HG03025 (cell line): ENCODE results near the gene LRRFIP1.
"Not testable (repeated sequence)": the region's sequence is repeated elsewhere in the genome, so short reads cannot be mapped to it uniquely, and the experiment has no call there.

Source experiments
- ATAC-seq: cut with Tn5 transposase; IDR thresholded peaks from one replicate; pipeline ENCODE4 v1.9.1; 2021; ENCODE audit warnings: mild to moderate bottlenecking, moderate library complexity; ENCODE audit not compliant: unreplicated experiment, low FRiP score

The LRRFIP1 gene

GRCh38 chr2:237742191-237742590, 114.8 kb downstream of the LRRFIP1 start:
- no peak for ATAC-seq

- ATAC-seq, result no peak
Measured at GRCh38 chr2:237742614-237743013, 115.2 kb downstream of the LRRFIP1 start.

DNA sequence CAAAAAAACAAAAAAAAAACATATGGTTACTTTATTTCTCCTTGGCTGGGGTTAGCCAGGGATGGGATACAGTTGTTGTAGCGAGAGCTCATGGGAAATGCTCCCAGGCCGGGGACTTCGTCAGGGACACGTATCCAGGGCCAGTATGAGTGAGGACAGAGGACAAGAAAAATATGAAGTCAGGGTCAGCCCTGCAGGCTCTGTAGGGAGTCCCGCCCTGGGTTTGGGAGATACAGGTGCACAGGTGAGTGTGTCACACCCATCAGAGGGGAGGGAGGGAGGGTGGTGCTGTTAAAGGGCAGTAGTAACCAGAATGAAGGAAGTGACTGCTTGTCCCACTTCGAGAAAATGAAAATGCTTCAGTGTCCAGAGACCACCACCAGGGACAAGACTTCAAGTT, 115.6 kb downstream of the LRRFIP1 start:
- ATAC-seq, result no peak

GRCh38 chr2:237743561-237744269, 116.3 kb downstream of the LRRFIP1 start:
- ATAC-seq, result no peak

DNA sequence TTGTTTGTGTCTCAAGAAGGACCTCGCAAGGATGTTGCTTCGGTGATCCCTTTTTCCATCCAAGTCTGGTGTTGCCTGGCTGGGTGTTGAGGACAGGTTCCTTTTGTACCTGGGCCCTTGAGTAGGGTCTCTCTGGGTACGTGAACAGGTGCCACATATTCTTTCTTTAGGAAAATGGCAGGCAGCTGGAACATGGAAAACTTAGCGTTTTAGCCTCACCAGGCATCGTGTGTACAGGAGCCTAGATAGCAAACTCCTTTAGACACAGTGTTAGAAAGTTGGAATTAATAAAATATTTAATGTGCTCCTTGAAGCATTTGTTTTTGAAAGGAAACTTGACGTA, 116.9 kb downstream of the LRRFIP1 start:
- no peak for ATAC-seq

DNA sequence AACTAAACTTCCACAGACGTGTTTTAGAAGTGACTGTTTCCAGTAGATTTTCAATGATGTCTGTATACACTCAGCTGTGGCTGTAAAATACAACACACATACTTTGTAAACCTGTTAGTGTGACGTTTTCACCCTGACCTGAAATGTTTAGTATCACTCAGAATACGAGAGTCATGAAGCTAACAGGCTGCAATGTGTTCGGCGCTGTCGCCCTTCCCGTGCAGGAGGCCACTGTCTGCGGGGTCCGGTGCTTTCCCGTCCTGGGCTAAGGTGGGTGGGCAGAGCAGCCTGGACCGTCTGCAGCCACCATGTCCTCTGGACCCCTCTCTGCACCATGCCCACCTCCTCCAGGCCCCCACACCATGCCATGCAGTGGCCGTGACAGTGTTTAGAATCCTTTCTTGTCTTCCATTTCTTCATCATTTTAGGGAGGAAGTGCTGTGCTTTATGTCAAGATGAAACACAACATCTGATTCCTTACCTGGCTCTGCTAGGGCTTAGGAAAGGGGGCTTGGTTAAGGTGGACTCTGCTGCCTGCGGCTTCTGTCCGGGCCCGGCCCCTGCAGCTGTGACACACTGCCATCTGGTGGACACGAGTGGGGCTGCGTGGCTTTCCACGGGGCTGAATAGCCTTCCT, 117.3 kb downstream of the LRRFIP1 start:
- ATAC-seq, result no peak

DNA sequence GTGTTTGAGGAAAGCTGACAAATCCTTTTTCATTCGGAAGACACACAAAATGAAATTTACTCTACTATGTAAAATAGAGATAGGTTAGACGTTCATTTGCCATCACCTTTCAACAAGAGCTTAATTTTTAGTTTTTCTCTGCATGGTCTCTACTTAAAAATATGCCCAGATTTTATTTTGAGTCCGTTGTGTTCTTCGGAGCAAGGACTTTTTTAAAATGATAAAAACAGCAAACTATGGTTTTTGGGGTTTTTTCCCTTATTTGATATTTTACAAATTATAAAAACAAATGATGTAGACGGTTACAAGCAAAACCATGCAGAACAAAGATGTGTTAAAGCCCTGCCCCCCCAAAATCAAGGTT, 117.8 kb downstream of the LRRFIP1 start:
- ATAC-seq, result no peak

- ATAC-seq, result no peak
Measured at GRCh38 chr2:237746302-237747080, 119.1 kb downstream of the LRRFIP1 start.

GRCh38 chr2:237747189-237747588, 119.8 kb downstream of the LRRFIP1 start:
- no peak for ATAC-seq

GRCh38 chr2:237749002-237749401, 121.6 kb downstream of the LRRFIP1 start:
- no peak for ATAC-seq

- ATAC-seq, result no peak
Measured at GRCh38 chr2:237749961-237750360, 122.6 kb downstream of the LRRFIP1 start.

GRCh38 chr2:237750441-237750840, 123.1 kb downstream of the LRRFIP1 start:
- not testable (repeated sequence) for ATAC-seq

DNA sequence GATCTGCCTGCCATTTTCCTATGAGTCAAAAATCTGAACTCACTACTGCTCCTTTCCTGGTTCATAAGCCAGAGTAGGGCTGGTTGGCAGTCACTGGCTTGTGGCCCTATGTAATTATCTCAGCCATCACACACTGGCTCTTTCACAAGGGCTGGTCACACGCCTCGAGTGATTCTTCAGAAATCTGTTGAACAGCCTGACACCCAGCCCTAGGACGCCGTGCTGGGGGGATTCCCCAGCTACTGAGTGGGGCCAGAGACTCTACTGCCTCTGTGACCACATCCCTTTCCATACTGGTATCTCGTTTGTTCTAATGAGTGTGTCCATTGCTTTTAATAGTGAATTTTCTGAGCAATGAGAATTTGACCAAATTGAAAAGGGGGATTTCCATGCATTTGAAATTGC, 125.4 kb downstream of the LRRFIP1 start:
- peak; percentile 89 for ATAC-seq

GRCh38 chr2:237754182-237754581, 126.8 kb downstream of the LRRFIP1 start:
- no peak for ATAC-seq

GRCh38 chr2:237754626-237755248, 127.3 kb downstream of the LRRFIP1 start:
- no peak for ATAC-seq

DNA sequence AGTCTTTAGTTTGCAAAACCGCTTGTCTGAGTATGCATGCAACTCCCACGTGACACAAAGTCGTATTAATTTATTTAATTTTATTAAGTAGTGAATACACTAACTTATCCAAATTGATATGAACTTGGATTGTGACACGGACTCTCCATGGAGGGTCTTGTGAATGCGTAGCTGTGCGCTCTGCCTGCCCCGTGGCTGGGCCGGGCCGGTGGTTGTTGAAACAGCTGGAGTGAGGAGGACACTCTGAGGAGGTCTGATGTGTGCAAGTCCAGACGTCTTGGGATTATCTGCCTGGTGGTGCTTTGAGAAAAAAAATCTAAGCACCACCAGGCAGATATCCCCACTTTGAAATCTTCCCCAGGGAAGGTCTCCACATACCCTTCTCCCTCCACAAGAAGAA, 130.2 kb downstream of the LRRFIP1 start:
- no peak for ATAC-seq

DNA sequence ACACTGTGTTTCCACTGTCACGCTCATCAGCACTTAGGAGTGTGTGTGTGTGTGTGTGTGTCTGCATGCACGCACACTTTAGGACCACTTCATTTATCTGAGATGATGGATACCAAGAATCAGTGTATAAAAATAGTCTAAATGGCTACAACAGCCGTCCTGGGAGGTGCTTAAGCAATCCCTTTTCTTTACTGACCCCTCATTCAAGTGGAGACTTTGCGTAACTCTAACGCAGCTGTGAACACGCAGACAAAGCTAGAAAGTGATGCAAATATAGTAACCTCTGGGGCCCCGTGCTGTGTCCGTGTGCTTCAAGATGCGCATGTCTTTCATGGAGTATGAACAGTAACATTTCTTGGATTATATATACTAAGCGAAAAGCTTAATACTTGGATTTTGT, 130.8 kb downstream of the LRRFIP1 start:
- no peak for ATAC-seq

- ATAC-seq, result no peak
Measured at GRCh38 chr2:237759176-237759575, 131.8 kb downstream of the LRRFIP1 start.

DNA sequence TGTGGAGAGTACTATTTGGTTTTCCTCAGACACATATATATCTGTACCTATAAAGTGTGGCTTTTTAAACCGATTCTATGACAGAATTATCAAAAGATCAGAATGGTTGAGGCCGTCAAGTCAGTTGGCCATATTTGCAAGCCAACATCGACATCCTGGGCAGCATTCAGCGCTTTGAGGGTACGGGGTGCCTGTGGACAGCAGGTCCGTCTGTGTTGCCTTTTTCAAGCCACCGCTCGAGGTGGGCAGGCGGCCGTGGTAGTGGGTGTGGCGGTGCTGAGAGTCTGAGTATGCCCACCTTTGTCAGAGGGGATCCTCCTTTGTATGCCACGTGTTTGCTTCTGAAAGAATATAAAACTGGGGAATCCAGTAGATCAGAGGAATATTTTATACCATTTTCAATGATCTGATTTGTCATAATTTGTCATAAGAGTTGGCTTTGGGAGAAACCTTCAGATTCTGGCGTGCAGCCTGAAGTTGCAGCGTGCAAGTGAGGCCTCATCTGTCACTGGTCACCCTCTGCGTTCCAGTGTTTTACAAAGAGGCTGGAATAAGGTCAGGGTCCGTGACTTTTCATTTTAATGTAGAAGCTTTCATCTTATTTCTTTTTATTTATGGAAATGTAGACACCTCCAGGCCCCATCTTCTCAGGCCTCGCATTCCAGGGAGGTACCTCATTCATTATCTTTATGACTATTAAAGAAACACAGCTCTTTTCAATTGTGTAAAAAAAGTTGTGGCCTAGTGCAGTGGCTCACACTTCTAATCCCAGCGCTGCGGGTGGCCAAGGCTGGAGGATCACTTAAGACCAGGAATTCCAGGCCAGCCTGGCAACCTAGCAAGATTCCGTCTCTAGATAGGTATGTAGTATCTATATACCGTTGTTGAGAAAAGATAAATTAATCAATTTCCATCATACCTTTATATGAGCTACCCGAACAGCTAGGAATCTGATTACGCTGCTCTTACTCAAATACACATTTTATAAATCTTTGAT, 133.4 kb downstream of the LRRFIP1 start:
- ATAC-seq, result no peak
